GM19438 (cell line): ENCODE measurements around the gene FZD7.

Experiments
- ATAC-seq: cut with Tn5 transposase; IDR thresholded peaks from one replicate; pipeline ENCODE4 v1.9.1; 2021; ENCODE audit warnings: low read depth; ENCODE audit not compliant: unreplicated experiment

Gene FZD7

DNA sequence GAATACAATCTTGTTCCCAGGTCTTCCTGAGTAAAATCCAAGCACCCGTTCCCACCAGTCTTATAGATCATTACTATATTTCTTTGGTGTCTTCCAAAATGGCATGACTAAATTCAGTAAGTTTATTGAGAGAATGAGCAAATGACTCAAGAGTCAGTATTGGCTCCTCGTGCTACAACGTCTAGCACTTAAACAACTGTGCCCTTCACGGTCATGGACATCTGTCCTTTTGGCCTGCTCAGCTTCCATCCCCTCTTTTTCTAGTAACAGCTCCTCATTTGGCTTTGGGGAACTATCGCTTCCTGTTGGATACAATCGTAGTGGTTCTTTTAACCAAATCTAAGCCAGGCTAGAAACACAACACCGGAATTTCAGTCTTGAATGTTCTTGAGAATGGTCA lies 24.1 kb upstream of the FZD7 start:
- no peak for ATAC-seq

DNA sequence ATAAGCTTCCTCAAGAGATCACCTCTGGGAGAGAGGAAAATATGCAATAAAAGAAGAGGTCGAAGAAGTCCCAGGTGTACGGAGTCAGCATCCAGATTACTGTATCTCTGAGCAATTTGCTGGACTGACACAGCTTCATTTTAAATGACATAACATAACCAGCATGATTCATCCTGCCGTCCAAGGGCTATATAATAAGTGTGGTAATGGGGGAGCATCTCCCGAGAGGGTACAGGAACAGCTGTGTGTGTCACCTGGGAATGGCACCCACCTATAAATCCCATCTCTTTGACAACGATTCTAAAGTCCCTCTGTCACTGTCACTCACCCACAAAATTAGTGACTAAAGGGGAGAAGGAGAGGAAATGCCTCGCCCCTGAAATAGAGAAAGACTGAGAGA lies 19.3 kb upstream of the FZD7 start:
- ATAC-seq = no peak

DNA sequence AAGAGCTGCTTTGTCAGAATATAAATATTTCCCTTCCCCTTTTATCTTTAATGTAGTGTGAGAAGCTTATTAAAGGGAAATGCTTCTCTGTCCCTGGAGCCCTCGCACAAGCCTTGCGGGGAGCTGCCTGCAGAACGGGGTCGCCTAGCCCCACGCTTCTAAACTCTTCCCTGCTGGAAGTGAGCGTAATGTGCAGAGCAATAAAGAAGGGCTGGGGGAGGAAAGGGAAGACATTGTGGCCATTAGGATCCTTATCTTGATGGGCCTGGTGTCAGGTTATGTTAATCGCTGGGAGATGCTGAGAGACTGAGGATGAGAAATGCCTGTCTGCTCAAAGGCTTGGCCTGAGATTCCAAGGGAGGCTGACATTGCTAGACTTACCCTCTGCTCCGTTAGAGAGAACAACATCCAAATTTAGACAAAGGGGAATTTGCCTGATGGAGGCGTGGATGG lies 18.9 kb upstream of the FZD7 start:
- no peak for ATAC-seq

DNA sequence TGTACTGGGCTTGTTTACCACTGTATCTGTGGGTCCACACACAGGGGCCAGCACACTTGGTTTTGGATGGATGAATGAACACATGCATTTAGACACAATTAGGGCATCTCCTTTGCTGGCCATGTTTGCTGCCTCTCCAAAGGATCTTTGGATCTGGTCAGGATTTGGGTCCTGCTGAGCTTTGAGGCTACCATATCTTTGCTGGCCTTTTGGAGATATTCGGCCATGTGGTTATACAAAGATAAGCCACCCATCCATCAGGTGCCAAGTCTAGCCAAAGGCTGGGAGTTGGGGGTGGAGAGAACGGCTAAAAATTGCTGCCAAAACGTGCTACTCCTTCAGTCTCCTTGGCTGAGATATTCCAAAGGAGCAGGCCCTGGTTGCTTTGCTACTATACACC lies 18.2 kb upstream of the FZD7 start:
- ATAC-seq = no peak

DNA sequence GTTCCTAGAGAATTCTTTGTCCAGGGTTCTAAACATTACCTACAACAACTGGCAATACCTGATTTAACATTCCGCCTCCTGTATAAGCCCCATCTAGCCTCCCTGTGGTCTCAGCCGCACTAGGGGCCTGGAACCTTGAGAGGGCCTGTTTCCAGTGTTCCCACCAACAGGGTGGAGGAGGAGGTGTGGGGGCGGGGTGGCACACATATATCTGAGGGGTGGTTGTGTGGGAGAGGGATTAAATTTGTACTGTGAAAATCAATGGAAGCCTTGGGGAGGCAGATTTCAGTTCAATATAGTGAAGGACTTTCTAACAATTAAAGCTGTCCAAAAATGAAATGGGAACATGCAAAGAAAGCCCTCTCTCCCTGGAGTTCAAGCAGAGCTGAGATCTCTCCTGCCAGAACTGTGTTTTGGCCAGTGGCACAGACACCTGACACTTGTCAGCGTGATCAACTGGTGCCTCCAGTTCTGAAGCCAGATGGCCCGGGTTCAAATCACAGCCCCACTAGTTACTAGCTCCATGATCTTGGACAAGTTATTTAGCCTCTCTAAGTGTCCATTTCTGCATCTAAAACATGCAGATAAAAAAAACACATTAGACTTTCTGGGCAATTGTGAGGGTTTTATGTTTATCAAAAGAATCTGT lies 17.0 kb upstream of the FZD7 start:
- no peak for ATAC-seq

DNA sequence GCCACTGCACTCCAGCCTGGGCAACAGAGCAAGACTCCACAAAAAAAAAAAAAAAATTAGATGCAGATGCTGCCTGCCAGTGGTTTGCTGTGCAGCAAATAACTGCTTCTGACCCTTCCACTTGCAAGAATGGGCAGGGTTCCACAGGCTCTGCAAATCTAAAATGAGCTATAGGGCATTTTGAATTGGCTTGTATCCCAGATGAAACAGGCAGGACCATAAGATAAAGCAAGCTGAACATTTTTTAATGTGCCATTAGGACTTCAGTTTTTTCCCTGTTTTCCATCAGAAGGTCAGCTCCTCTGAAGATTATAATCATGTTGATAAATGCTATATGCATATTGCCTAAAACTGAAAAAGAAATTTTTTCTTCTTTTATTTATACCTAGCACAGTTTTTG lies 15.7 kb upstream of the FZD7 start:
- ATAC-seq = no peak

DNA sequence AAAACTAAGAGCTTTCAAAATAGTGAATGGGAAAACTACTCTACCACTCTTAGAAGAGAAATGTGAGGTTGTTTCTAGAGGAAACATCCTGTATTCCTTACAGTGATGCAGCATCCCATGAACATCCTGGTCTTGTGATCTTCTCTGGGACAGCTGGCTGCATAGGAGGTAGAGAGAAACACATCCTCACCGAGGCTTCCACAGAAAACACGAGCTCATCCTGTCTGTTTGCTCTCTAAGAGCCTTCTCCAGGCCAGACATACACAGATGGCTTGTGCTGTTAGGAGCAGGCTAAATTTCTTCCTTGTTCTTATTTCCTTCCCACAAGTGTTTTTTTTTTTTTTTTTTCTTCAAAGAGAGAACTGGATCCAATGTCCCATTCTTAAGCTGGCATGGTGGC lies 14.7 kb upstream of the FZD7 start:
- no peak for ATAC-seq

DNA sequence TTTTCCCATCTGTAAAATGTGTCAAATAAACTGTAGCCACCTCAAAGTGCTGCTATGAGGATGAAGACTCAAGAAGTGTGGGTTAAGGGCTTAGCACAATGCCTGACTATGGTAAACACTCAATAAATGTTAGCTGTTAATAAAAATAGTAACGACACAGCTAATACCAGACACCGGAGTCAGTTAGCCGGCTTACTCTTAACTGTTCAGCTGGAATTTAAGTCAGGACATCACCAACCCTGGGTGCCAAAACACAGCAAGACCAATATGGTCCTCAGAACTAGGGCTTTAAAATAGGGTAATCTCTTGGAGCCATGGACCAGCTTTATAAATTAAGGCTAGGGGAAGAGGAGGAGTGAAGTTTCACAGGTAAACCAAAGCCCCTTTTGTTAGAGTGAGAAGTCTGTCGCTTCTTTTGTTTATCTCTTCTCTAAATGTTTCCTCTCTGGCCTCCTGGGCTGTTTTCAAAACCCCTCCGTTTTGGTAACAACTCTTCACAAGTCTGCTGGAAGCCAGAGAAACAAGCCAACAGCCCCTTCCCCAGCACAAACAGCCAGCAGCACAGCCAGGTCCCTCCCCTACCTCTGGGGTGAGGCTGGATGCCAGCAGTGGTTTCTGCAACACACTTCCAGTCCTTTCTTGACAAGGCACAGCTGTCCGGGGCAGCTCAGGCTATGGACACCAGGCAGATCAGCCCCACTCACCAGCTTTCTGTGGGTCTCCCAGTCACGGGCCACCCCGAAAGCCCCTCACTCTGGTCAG lies 13.8 kb upstream of the FZD7 start:
- ATAC-seq = no peak

DNA sequence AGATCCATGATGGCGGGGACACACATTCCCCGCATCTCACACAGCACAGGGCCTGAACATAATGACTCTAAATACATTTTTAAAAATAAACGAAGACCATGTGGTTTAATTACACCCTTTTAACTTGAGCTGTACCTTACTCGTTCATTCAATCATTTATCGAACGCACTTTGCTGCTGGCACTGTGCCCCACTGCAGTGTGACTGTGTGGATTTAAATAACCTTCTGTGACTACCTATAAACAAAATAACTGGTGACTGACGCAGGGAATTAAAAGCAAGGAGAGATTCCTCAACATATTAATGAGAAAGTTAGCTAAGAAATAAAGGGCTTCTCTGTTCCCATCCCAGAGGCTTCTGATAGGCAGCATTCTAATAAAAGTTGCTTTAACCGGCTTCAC lies 10.9 kb upstream of the FZD7 start:
- no peak for ATAC-seq

DNA sequence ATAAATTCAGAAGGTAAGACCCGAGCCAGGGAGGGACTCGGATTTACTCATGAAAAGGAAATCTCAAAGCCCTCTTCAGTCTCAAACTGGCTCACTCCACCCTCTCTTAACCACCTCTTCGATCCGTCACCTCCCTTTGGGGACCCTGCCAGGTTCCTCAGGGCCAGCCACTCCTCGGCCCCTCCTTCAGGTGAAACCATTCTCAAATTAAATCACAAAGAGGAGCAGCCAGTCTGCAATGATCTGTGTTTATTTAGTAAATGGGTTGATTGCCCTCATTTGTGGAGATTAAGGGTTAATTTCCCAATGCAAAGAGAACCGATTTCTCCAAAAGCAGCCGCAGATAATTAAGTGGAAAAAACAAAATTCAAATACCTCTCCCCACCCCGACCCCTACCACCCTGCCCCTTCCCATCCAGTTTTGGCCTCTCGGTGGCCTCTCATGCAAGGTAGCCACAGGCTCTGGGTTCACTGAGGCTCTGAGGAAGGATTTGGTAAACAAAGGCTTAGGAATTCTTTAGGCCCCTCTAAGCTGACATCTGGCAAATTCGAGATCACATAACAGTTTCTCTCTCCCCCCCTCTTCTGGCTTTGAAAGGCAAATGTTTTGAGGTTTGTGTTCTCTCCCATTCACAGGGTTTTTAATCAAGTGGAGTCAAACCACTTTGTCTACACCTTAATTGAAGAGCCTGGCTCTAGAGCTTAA lies 10.3 kb upstream of the FZD7 start:
- no peak for ATAC-seq

DNA sequence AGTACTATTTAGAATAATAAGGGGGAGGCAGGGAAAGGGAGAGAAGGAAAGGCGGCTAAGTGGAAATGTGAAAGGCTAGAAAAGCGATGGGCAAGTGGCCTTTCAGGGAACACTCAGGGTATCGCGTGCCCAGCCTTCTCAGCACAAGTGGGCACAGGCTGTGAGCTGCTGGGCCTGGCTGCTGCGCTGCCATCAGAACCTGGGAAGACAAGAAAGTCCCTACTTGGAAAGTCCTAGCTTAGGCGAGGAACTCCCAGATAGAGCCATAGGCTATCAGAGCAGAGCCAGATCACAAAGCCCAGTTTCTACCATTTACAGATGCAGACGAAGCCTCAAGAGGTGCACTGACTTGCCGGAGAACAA lies 9.8 kb upstream of the FZD7 start:
- ATAC-seq = no peak

DNA sequence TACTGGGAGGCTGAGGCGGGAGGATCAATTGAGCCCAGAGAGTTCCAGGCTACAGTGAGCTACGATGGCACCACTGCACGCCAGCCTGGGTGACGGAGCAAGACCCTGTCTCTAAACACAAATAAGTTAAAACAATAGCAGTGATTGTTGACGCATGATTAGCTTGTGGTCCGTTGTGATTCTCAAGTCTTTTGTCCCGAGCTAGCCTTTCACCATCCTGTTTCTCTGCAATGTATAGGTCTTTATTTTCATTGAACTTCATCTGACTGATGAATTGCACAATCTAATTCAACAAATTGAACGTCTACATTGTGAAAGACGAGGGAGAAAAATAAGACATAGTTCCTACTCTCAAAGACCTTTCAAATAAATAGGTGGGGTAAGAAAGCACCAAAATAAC lies 8.8 kb upstream of the FZD7 start:
- no peak for ATAC-seq

DNA sequence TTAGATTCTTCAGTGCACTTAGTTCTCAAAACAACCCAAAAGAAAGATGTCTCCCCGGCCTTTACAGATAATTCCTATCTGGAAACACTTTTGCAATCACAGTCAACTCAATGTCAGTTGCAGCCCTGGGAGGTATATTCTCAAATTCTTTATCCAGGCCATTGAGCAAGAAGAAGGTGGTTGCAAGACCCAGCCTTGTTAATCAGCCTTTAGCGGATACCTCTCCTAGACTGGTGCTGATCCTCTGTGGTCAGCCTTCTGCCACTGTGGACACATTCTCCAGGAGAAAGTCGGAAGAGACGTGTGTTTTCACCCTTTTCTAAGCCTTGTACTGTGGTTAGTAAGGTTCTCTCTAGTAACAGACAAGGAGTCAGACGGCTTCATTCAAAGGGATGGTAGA lies 7.8 kb upstream of the FZD7 start:
- no peak for ATAC-seq

DNA sequence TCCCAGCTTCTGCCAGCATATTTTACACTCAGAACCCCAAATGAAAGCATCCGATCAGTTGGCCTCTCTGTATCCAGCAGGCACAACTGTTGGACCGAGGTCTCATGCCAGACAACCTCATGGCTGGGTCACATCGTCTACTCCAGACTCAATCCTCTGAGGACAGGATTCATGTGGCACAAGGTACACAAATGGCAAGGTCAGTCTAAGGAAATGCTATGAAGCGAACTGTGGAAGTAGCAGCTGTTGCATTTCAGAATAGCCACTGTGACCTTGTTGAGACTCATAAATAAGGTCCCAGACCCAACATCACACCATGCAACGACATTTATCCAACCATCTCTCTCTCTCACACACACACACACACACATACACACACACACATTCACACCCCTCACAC lies 7.1 kb upstream of the FZD7 start:
- no peak for ATAC-seq

DNA sequence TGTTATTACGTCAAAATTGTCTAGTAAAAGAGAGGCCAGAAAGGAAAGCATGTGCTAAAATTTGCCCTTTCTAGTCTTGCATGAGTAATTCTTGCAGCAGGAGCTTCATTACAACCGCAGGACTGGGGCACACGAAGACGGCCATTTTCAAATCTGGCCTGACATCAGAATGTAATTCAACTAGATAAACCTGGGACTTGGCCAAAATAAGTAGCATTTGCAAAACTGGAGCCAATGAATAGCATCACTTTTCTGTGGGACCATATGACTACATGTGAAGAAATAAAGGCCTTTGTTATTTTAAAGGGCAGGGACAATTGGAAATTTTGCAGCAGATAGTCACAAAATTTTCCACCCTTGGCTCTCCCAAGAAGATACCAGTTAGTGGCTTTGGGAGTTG lies 3.0 kb upstream of the FZD7 start:
- no peak for ATAC-seq

DNA sequence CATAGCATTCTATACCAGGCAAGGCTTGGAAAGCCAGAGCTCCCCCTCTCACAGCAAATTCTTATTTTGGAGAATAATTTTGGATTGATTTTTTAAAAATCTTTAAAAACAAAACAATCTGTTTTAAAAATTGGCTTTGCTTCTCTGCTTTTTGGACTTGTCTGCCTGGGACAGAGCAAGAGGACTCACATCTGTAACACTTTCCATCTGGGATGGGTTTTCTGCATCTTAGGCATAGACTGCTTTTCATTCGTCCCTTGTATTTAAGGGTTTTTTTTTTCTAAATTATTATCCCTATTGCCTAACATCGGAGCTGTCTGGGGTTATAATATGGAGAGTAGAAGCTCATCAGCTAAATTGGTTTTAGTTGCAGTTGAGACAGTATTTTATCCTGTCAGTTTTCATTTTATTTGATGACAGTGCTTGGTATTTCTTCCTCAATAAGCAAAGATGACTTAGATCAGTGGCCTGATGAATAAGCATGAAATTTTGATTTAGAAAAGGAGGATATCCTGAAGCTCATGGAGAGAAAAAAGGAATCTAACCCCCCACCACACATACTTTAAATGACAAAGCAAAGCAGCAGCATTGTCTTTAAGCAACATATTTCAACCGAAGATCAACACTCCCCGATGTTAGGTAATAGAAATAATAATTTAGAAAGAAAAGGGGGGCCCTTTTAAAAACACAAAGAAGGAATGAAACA lies 2.3 kb upstream of the FZD7 start:
- ATAC-seq = no peak

DNA sequence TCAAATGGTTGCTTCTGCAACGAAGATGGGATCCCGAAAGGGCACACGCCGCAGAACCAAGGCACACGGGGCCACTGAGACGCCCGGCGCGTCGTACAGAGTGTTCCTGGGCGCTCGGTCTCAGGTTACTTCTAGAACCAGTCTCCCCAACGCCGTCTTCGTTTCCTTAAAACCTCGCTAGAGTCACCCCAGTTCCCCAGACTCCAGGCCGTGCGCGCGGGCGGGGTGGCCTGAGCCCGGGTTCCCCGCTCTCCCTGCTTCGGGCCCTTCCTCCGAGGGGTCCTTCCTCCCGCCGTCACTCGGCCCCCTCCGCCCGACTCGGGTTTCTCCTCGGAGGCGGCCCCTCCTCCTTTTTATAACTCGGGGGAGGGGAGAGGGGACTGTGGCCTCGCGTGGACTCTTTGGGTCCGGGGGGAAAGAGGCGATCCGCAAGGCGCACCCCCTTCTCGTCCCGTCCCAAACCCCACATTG lies 774 bp upstream of the FZD7 start:
- peak; percentile 4 for ATAC-seq

DNA sequence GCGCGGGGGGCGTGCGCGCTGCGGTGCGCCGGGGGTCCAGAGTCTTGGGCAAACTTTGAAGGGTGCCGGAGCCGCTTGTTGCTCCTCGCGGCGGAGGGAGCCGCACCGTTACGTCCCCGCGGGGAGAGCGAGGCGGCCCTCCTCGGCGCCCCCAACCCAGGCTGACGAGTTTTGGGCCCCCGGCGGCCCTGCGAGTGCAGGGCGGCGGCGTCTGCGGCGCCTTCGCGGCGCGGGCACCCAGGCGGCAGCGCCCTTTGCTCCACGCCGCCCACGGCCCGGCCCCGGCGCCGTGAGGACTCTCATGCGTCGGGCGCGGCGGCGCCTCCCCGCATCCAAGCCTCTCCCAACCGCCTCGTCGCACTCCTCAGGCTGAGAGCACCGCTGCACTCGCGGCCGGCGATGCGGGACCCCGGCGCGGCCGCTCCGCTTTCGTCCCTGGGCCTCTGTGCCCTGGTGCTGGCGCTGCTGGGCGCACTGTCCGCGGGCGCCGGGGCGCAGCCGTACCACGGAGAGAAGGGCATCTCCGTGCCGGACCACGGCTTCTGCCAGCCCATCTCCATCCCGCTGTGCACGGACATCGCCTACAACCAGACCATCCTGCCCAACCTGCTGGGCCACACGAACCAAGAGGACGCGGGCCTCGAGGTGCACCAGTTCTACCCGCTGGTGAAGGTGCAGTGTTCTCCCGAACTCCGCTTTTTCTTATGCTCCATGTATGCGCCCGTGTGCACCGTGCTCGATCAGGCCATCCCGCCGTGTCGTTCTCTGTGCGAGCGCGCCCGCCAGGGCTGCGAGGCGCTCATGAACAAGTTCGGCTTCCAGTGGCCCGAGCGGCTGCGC lies 814 bp downstream of the FZD7 start:
- peak; percentile 5 for ATAC-seq

DNA sequence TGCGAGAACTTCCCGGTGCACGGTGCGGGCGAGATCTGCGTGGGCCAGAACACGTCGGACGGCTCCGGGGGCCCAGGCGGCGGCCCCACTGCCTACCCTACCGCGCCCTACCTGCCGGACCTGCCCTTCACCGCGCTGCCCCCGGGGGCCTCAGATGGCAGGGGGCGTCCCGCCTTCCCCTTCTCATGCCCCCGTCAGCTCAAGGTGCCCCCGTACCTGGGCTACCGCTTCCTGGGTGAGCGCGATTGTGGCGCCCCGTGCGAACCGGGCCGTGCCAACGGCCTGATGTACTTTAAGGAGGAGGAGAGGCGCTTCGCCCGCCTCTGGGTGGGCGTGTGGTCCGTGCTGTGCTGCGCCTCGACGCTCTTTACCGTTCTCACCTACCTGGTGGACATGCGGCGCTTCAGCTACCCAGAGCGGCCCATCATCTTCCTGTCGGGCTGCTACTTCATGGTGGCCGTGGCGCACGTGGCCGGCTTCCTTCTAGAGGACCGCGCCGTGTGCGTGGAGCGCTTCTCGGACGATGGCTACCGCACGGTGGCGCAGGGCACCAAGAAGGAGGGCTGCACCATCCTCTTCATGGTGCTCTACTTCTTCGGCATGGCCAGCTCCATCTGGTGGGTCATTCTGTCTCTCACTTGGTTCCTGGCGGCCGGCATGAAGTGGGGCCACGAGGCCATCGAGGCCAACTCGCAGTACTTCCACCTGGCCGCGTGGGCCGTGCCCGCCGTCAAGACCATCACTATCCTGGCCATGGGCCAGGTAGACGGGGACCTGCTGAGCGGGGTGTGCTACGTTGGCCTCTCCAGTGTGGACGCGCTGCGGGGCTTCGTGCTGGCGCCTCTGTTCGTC lies 1.7 kb downstream of the FZD7 start:
- ATAC-seq = no peak
